Measurements from ENCODE around the gene FGB. TPM values are rescaled to one million over a fixed set of nuclear protein-coding genes. Genes with fewer than 3 reads are reported as not detected.

Gene FGB
- total and polyA plus RNA-seq, 2 of the 13 experiments (the other 11 are each of a cell fraction or from before 2014, with no cell fraction given), result 226 to 784 TPM

GRCh38 chr4:154597798-154598774 is 35.3 kb downstream of the FGB start (continued):
- TF ChIP-seq SOX5 (CRISPR knock-in tag; IDR thresholded peaks at IDR 0.05; ENCODE audit: borderline replicate concordance), result peak; percentile 95; the same call in 1 of the 2 replicates
- no peak; the same call in 1 of the 2 replicates for TF ChIP-seq JUN (CRISPR knock-in tag; IDR thresholded peaks at IDR 0.05)
- TF ChIP-seq KDM2A (CRISPR knock-in tag; IDR thresholded peaks at IDR 0.05; ENCODE audit: borderline replicate concordance, low read depth), result no peak
- TF ChIP-seq HMG20B (CRISPR knock-in tag; conservative IDR thresholded peaks at IDR 0.05), result peak; percentile 90; the same call in 1 of the 2 replicates
- no peak for TF ChIP-seq ZBTB37 (CRISPR knock-in tag; IDR thresholded peaks at IDR 0.05)
- peak; percentile 98 for TF ChIP-seq FOXJ3 (CRISPR knock-in tag; IDR thresholded peaks at IDR 0.05; ENCODE audit: borderline replicate concordance)
- TF ChIP-seq ZNF124 (CRISPR knock-in tag; IDR thresholded peaks at IDR 0.05), result no peak
- TF ChIP-seq ZNF644 (CRISPR knock-in tag; IDR thresholded peaks at IDR 0.05; ENCODE audit: low read depth), result peak; percentile 45; the same call in 1 of the 2 replicates
- TF ChIP-seq MED13 (CRISPR knock-in tag; IDR thresholded peaks at IDR 0.05), result peak; percentile 96
- TF ChIP-seq ZNF331 (CRISPR knock-in tag; IDR thresholded peaks at IDR 0.05), result peak; percentile 63; the same call in 1 of the 2 replicates
- TF ChIP-seq RFXANK (CRISPR knock-in tag; IDR thresholded peaks at IDR 0.05), result no peak
- no peak for TF ChIP-seq ZNF713 (CRISPR knock-in tag; IDR thresholded peaks at IDR 0.05)
- TF ChIP-seq ZGPAT (CRISPR knock-in tag; IDR thresholded peaks at IDR 0.05), result peak; percentile 89
- no peak for TF ChIP-seq ZNF788 (CRISPR knock-in tag; IDR thresholded peaks at IDR 0.05; ENCODE audit: borderline replicate concordance)
- no peak for TF ChIP-seq MAFF (IDR thresholded peaks at IDR 0.05; ENCODE audit: low read depth, low read length)
- TF ChIP-seq ZNF816 (CRISPR knock-in tag; IDR thresholded peaks at IDR 0.05; ENCODE audit: borderline replicate concordance), result no peak
- TF ChIP-seq KDM3A (CRISPR knock-in tag; IDR thresholded peaks at IDR 0.05; ENCODE audit: low read depth), result no peak
- no peak for TF ChIP-seq CAMTA2 (CRISPR knock-in tag; IDR thresholded peaks at IDR 0.05; ENCODE audit: borderline replicate concordance)
- TF ChIP-seq RORA (CRISPR knock-in tag; IDR thresholded peaks at IDR 0.05), result 0 out of 2 replicates have a peak, but pooled peaks have one; percentile 16
- TF ChIP-seq HHEX (CRISPR knock-in tag; IDR thresholded peaks at IDR 0.05), result peak; percentile 76
- no peak for TF ChIP-seq FOXM1 (CRISPR knock-in tag; IDR thresholded peaks at IDR 0.05)
- TF ChIP-seq ZKSCAN5 (CRISPR knock-in tag; IDR thresholded peaks at IDR 0.05), result no peak
- TF ChIP-seq EP300 (IDR thresholded peaks at IDR 0.05; ENCODE audit: low read depth in 2 of 2, low read length in 2 of 2), result peak; percentile 59 to 100; a peak in 3 of 4 replicates
- TF ChIP-seq EP300 (CRISPR knock-in tag; IDR thresholded peaks at IDR 0.05; ENCODE audit: borderline replicate concordance), result peak; percentile 96
- peak; percentile 88 for TF ChIP-seq ARID3A (IDR thresholded peaks at IDR 0.05; ENCODE audit: low read depth, low read length)
